ENCODE data around the gene FMN2.

FMN2 gene

DNA sequence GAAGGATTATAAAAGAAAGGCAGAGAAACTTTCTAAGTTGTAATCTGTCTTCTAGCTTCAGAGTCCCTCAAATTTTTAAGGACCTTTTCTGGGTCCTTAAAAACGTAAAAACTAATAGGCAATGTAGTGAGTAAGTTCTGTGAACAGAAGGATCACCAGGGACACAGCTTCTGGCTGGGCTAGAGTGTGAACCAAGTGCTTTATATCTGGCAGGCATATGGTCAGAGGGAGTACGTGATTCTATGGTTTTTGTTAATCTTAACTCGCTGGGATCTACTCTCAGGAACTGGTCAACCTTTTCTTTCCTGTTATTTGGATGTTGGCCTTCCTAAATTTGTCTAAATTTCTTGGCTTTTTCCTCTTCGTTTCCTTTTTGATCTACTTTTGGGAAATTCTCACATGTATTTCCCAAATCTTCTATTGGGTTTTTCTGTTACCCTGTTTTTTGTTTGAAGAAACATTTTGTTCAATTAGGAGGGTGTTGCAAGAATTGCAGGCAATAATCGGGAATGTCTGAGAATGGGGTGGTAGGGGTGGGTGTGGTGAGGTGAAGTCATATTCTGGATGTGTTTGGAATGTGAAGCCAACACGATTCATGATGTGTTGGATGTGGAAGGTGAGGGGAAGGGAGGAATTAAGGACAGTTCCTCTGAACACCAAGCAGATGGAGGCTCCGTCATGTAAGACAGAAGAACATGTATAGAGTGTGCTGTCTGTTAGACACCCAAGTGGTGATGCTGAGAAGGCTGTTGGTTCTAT is 193.2 kb downstream of the FMN2 start:
- no peaks in the 10 kb centered on the region for H3K9me3 ChIP-seq (ENCODE audit: control insufficient read depth, low read length)
- H3K27ac ChIP-seq (ENCODE audit: insufficient read depth, low read length, poor library complexity, severe bottlenecking) = no peak overlapping the region
- no peaks in the 10 kb centered on the region for H3K4me1 ChIP-seq (ENCODE audit: control insufficient read depth, insufficient read depth, low read length, poor library complexity, severe bottlenecking)
- H3K36me3 ChIP-seq (ENCODE audit: control insufficient read depth, insufficient read depth, low read length) = no peaks in the 10 kb centered on the region
- H3K27me3 ChIP-seq (replicated peaks; ENCODE audit: control insufficient read depth, insufficient read depth, low read length, poor library complexity, severe bottlenecking) = no peaks in the 10 kb centered on the region
- DNase-seq = no peak
- H3K4me3 ChIP-seq (ENCODE audit: insufficient read depth, low read depth, low read length, poor library complexity, severe bottlenecking) = no peak overlapping the region

DNA sequence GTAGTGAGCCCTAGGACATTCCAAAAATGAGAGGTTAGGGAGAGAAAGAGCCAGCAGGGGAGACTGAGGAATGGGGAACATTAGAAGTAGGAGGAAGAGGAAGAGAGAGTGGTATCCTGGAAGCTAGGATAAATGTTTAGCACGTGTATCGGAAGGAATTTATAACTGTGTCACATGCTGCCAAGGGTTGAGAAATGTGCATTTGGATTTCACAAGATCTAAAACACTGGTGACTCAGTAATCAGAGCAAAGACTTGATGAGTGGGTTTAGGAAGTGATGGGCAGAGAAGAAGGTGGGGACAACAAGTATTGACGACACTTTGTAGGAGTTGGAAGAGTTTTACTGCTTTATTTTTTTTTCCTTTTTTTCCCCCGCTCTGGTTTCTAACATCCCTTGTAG is 193.9 kb downstream of the FMN2 start:
- Histone ChIP-seq H3K27me3 (replicated peaks; ENCODE audit: control insufficient read depth, insufficient read depth, low read length, poor library complexity, severe bottlenecking) (no peaks in the 10 kb centered on the region), H3K27ac (ENCODE audit: insufficient read depth, low read length, poor library complexity, severe bottlenecking) (no peak overlapping the region), H3K36me3 (ENCODE audit: control insufficient read depth, insufficient read depth, low read length) (no peaks in the 10 kb centered on the region), H3K9me3 (ENCODE audit: control insufficient read depth, low read length) (no peaks in the 10 kb centered on the region), H3K4me1 (ENCODE audit: control insufficient read depth, insufficient read depth, low read length, poor library complexity, severe bottlenecking) (no peaks in the 10 kb centered on the region), H3K4me3 (ENCODE audit: insufficient read depth, low read depth, low read length, poor library complexity, severe bottlenecking) (no peak overlapping the region)
- DNase-seq = no peak

DNA sequence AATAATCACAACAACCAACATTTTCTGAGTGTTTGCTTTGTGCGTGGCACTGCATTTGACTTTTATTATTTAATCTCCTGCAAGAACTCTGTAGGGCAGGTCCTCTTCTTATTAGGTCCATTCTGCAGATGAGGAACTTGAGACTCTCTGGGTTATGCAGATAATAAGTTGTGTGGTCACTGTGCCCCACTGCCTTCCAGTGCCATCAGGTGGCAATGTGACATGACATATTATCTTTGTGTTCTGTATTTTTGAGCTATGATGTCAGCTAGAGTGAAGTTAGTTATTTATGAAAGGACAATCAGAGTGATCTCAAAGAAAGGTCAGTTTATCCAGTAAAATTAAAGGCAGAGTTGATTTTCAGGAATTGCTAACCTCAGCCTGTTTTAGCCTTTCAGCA is 196.0 kb downstream of the FMN2 start:
- Histone ChIP-seq H3K4me3 (ENCODE audit: insufficient read depth, low read depth, low read length, poor library complexity, severe bottlenecking) (no peak overlapping the region), H3K36me3 (ENCODE audit: control insufficient read depth, insufficient read depth, low read length) (no peaks in the 10 kb centered on the region), H3K27me3 (replicated peaks; ENCODE audit: control insufficient read depth, insufficient read depth, low read length, poor library complexity, severe bottlenecking) (no peaks in the 10 kb centered on the region), H3K4me1 (ENCODE audit: control insufficient read depth, insufficient read depth, low read length, poor library complexity, severe bottlenecking) (no peaks in the 10 kb centered on the region), H3K9me3 (ENCODE audit: control insufficient read depth, low read length) (no peaks in the 10 kb centered on the region), H3K27ac (ENCODE audit: insufficient read depth, low read length, poor library complexity, severe bottlenecking) (no peak overlapping the region)
- DNase-seq = no peak

DNA sequence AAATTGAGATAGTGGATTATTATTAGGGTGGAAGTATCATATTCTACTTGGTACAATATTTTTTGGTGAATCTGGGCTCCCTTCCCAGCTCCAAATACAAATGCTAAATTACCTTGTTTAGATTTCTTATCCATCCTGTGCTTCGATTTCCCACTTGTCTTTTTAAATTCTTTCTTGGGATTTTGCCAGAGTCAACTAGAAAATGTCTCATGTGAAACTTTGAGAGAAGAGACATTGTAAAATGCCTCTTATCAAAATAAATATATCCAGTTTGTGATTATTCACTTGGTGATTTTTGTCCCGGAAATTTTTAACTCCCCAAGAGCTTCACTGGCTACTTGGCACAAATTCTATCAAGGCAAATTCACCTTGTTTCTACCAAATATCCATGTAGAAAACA is 202.0 kb downstream of the FMN2 start:
- no peaks in the 10 kb centered on the region for H3K36me3 ChIP-seq (ENCODE audit: control insufficient read depth, insufficient read depth, low read length)
- H3K4me1 ChIP-seq (ENCODE audit: control insufficient read depth, insufficient read depth, low read length, poor library complexity, severe bottlenecking) = no peaks in the 10 kb centered on the region
- H3K27me3 ChIP-seq (replicated peaks; ENCODE audit: control insufficient read depth, insufficient read depth, low read length, poor library complexity, severe bottlenecking) = no peaks in the 10 kb centered on the region
- H3K27ac ChIP-seq (ENCODE audit: insufficient read depth, low read length, poor library complexity, severe bottlenecking) = no peak overlapping the region
- no peak overlapping the region for H3K4me3 ChIP-seq (ENCODE audit: insufficient read depth, low read depth, low read length, poor library complexity, severe bottlenecking)
- DNase-seq = no peak
- H3K9me3 ChIP-seq (ENCODE audit: control insufficient read depth, low read length) = no peaks in the 10 kb centered on the region

DNA sequence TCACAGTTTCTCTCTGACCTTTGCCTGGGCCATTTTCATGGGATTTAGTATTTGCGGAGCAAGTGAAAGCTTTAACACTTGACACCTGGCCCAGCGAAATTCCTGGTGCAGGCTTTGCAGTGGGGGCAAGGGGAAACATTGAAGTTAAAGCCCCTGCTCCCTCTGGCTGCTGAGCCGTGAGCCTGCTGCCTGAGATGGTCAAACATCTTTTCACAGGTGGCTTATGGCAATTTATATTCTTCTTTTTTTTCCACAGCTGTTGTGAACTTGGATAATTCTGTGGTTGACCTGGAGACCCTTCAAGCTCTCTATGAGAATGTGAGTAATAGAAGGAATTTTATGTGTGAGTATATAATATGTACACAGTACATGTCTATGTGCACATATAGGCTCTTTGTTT is 202.9 kb downstream of the FMN2 start:
- H3K36me3 ChIP-seq (ENCODE audit: control insufficient read depth, insufficient read depth, low read length) = no peaks in the 10 kb centered on the region
- no peak for DNase-seq
- H3K4me3 ChIP-seq (ENCODE audit: insufficient read depth, low read depth, low read length, poor library complexity, severe bottlenecking) = no peak overlapping the region
- no peaks in the 10 kb centered on the region for H3K9me3 ChIP-seq (ENCODE audit: control insufficient read depth, low read length)
- H3K27ac ChIP-seq (ENCODE audit: insufficient read depth, low read length, poor library complexity, severe bottlenecking) = no peak overlapping the region
- no peaks in the 10 kb centered on the region for H3K4me1 ChIP-seq (ENCODE audit: control insufficient read depth, insufficient read depth, low read length, poor library complexity, severe bottlenecking)
- no peaks in the 10 kb centered on the region for H3K27me3 ChIP-seq (replicated peaks; ENCODE audit: control insufficient read depth, insufficient read depth, low read length, poor library complexity, severe bottlenecking)

DNA sequence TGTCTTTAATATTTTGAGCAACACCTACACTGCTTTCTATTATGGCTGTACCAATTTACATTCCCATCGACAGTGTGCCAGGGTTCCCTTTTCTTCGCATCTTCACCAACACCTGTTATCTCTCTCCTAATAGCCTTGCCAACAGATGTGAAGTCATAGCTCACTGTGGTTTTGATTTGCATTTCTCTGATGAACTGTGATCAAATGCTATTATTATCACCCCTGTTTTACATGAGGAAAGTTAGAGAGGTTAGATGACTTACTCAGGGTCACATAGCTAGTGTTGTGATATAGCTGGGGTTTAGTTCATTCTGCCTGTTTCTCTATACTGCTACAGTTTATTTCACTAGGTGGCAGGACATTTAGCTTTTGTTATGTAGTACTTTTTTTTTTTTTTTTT is 204.1 kb downstream of the FMN2 start:
- Histone ChIP-seq H3K4me3 (ENCODE audit: insufficient read depth, low read depth, low read length, poor library complexity, severe bottlenecking) (no peak overlapping the region), H3K36me3 (ENCODE audit: control insufficient read depth, insufficient read depth, low read length) (no peaks in the 10 kb centered on the region), H3K9me3 (ENCODE audit: control insufficient read depth, low read length) (no peaks in the 10 kb centered on the region), H3K27me3 (replicated peaks; ENCODE audit: control insufficient read depth, insufficient read depth, low read length, poor library complexity, severe bottlenecking) (no peaks in the 10 kb centered on the region), H3K27ac (ENCODE audit: insufficient read depth, low read length, poor library complexity, severe bottlenecking) (no peak overlapping the region), H3K4me1 (ENCODE audit: control insufficient read depth, insufficient read depth, low read length, poor library complexity, severe bottlenecking) (no peaks in the 10 kb centered on the region)
- no peak for DNase-seq

DNA sequence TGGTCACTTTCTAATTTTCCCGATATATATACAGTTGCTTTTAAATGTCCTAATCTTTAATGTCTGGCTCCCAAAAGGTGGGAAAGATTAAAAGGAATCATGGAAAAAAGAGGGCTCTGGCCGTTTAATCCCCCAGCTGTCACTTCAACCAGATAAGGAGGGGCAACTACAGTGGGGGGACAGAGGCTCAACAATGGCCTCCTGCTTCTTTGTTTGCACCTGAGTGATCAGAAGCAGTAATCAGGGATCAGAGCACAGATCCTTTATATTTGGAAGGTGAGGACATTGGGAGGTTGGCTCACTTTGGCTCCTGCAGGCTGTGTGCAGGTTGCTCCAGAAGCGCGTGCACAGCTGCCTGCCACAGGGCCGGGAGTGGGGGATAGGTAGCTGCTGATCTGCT is 212.8 kb downstream of the FMN2 start:
- Histone ChIP-seq H3K27me3 (replicated peaks; ENCODE audit: control insufficient read depth, insufficient read depth, low read length, poor library complexity, severe bottlenecking) (no peaks in the 10 kb centered on the region), H3K36me3 (ENCODE audit: control insufficient read depth, insufficient read depth, low read length) (no peaks in the 10 kb centered on the region), H3K4me1 (ENCODE audit: control insufficient read depth, insufficient read depth, low read length, poor library complexity, severe bottlenecking) (no peaks in the 10 kb centered on the region), H3K9me3 (ENCODE audit: control insufficient read depth, low read length) (no peaks in the 10 kb centered on the region), H3K27ac (ENCODE audit: insufficient read depth, low read length, poor library complexity, severe bottlenecking) (no peak overlapping the region), H3K4me3 (ENCODE audit: insufficient read depth, low read depth, low read length, poor library complexity, severe bottlenecking) (no peak overlapping the region)
- DNase-seq = no peak

DNA sequence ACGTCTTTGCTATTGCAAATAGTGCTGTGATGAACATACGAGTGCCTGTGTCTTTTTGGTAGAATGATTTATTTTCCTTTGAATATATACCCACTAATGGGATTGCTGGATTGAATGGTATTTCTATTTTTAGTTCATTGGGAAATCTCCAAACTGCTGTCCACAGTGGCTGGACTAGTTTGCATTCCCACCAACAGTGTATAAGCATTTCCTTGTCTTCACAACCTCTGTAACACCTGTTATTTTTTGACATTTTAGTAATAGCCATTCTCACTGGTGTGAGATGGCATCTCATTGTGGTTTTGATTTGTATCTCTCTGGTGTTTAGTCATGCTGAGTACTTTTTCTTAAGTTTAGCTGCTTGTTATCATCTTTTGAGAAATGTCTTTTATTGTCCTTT is 215.0 kb downstream of the FMN2 start:
- no peaks in the 10 kb centered on the region for H3K4me1 ChIP-seq (ENCODE audit: control insufficient read depth, insufficient read depth, low read length, poor library complexity, severe bottlenecking)
- H3K9me3 ChIP-seq (ENCODE audit: control insufficient read depth, low read length) = no peaks in the 10 kb centered on the region
- no peak overlapping the region for H3K4me3 ChIP-seq (ENCODE audit: insufficient read depth, low read depth, low read length, poor library complexity, severe bottlenecking)
- DNase-seq = no peak
- H3K27me3 ChIP-seq (replicated peaks; ENCODE audit: control insufficient read depth, insufficient read depth, low read length, poor library complexity, severe bottlenecking) = no peaks in the 10 kb centered on the region
- no peaks in the 10 kb centered on the region for H3K36me3 ChIP-seq (ENCODE audit: control insufficient read depth, insufficient read depth, low read length)
- H3K27ac ChIP-seq (ENCODE audit: insufficient read depth, low read length, poor library complexity, severe bottlenecking) = no peak overlapping the region

DNA sequence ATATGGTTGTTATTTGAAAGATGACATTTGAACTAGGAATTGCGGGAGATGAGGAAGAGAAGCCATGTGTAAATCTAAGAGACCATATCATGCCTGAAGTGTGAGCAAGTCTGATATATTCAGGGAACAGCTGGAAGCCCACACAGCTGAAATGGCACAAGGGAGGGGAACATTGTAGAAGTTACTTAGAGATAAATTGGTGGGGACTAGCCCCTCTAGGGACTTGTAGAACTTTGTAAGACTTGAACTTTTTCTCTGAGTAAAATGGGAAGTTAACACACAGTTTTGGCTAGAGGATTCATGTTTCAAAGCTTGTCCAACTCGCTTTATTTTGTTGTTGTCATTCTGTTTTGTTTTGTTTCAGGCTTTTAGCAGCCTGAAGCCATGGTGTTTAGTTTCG is 216.4 kb downstream of the FMN2 start:
- Histone ChIP-seq H3K27ac (ENCODE audit: insufficient read depth, low read length, poor library complexity, severe bottlenecking) (no peak overlapping the region), H3K4me1 (ENCODE audit: control insufficient read depth, insufficient read depth, low read length, poor library complexity, severe bottlenecking) (no peaks in the 10 kb centered on the region)

DNA sequence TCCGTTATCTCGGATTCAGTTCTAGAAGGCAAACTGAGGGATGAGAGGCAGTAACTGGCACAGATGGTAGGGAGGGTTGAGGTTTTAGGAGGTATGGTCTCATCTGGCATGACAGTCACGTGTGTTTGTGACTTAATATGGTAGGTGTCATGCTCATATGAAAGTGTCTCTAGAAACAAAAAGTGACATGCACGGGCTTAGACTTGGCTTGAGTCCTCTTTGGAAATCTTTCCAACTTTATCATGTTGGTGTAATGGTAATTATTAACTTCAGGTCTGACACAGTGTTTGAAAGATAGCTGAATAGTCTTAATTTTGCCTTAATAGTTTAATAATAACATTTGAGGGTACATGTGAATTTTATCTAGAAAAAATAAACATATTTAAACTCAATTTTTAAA is 218.1 kb downstream of the FMN2 start:
- H3K4me1 ChIP-seq (ENCODE audit: control insufficient read depth, insufficient read depth, low read length, poor library complexity, severe bottlenecking) = no peaks in the 10 kb centered on the region
- DNase-seq = no peak
- no peak overlapping the region for H3K27ac ChIP-seq (ENCODE audit: insufficient read depth, low read length, poor library complexity, severe bottlenecking)

More for the DNA sequence above, 216.4 kb downstream of the FMN2 start:
- H3K4me3 ChIP-seq (ENCODE audit: insufficient read depth, low read depth, low read length, poor library complexity, severe bottlenecking) = no peak overlapping the region
- no peaks in the 10 kb centered on the region for H3K27me3 ChIP-seq (replicated peaks; ENCODE audit: control insufficient read depth, insufficient read depth, low read length, poor library complexity, severe bottlenecking)
- no peaks in the 10 kb centered on the region for H3K9me3 ChIP-seq (ENCODE audit: control insufficient read depth, low read length)
- DNase-seq = no peak
- no peaks in the 10 kb centered on the region for H3K36me3 ChIP-seq (ENCODE audit: control insufficient read depth, insufficient read depth, low read length)

More for the DNA sequence above, 218.1 kb downstream of the FMN2 start:
- Histone ChIP-seq H3K4me3 (ENCODE audit: insufficient read depth, low read depth, low read length, poor library complexity, severe bottlenecking) (no peak overlapping the region), H3K27me3 (replicated peaks; ENCODE audit: control insufficient read depth, insufficient read depth, low read length, poor library complexity, severe bottlenecking) (no peaks in the 10 kb centered on the region), H3K9me3 (ENCODE audit: control insufficient read depth, low read length) (no peaks in the 10 kb centered on the region), H3K36me3 (ENCODE audit: control insufficient read depth, insufficient read depth, low read length) (no peaks in the 10 kb centered on the region)
